Lung (tissue), 12 donors: ENCODE results near the gene DNLZ. TPM values are rescaled to one million over a fixed set of nuclear protein-coding genes. Genes with fewer than 3 reads are reported as not detected.

Source experiments
- ATAC-seq: fragments of 200-7000 bp; cut with Tn5 transposase; one replicate; pipeline ENCODE4 v1.9.1; 2020; ENCODE audit warnings: moderate number of reproducible peaks; ENCODE audit not compliant: insufficient read depth, low FRiP score
- DNase-seq, 3 donors: peaks; one replicate each; pipeline ENCODE4 v3.0.0-alpha.2; 2013 to 2017
- H3K27ac ChIP-seq, 2 donors: one replicate each; pipeline ENCODE4 v1.5.1; 2013; ENCODE audit warnings: mild to moderate bottlenecking in 2 of 2, moderate library complexity in 2 of 2, control low read depth in 1 of 2, inconsistent platforms in 1 of 2, low read depth in 1 of 2, low read length in 1 of 2
- H3K27me3 ChIP-seq, 3 donors: one replicate each; pipeline ENCODE4 v1.5.1; 2013; ENCODE audit warnings: low read length in 2 of 3; ENCODE audit not compliant: control insufficient read depth in 3 of 3, insufficient read depth in 3 of 3
- H3K36me3 ChIP-seq, 4 donors: one replicate each; pipeline ENCODE4 v1.5.1; 2013; ENCODE audit warnings: low read length in 4 of 4, mild to moderate bottlenecking in 1 of 4, moderate library complexity in 1 of 4; ENCODE audit not compliant: control insufficient read depth in 4 of 4, insufficient read depth in 4 of 4
- H3K4me1 ChIP-seq, 5 donors: one replicate each; pipeline ENCODE4 v1.5.1; 2013; ENCODE audit warnings: low read length in 5 of 5, mild to moderate bottlenecking in 2 of 5, moderate library complexity in 1 of 5; ENCODE audit not compliant: control insufficient read depth in 5 of 5, insufficient read depth in 5 of 5
- H3K4me3 ChIP-seq: one replicate; pipeline ENCODE4 v1.5.1; 2013; ENCODE audit warnings: mild to moderate bottlenecking, control low read depth, moderate library complexity
- H3K9ac ChIP-seq, 2 donors: one replicate each; pipeline ENCODE4 v1.5.1; 2013; ENCODE audit warnings: low read length in 2 of 2, control low read depth in 1 of 2; ENCODE audit not compliant: insufficient read depth in 1 of 2
- H3K9me3 ChIP-seq, 4 donors: one replicate each; pipeline ENCODE4 v1.5.1; 2013; ENCODE audit warnings: low read length in 3 of 4, mild to moderate bottlenecking in 1 of 4, moderate library complexity in 1 of 4; ENCODE audit not compliant: control insufficient read depth in 4 of 4, insufficient read depth in 3 of 4
- CTCF ChIP-seq: IDR thresholded peaks from 2 replicates; pipeline ENCODE4 v1.5.1; 2012; ENCODE audit warnings: mild to moderate bottlenecking; ENCODE audit errors: control extremely low read depth, extremely low read depth
- WGBS, 2 donors: extraction: QIAGEN DNeasy Blood & Tissue Kit; methylation state at CpG; one replicate each; pipeline ENCODE4 v1.1.7; 2013; 5-methylcytosine and 5-hydroxymethylcytosine counted together
- polyA plus RNA-seq, 2 donors: library from polyadenylated mRNA; stranded (reverse); fragments of 200-250 nt; gene quantifications; one replicate each; pipeline ENCODE4 v1.2.1, GENCODE V29; 2013
- total RNA-seq, 2 donors: library from RNA; depleted of rRNA in 1 of 2; stranded (reverse); fragments of >200 nt in 1 of 2; gene quantifications; one replicate each; pipeline ENCODE4 v1.2.1, GENCODE V29; 2014 to 2021
- donor health status: control.
- donor health status: control.
- donor health status: Bipolar disorder and iron deficiency.
- donor health status: healthy.
- donor health status: DM: yes; HTN: yes; CAD: no.

Gene DNLZ
- total and polyA plus RNA-seq, 4 donors, result 7.7 to 34.3 (median 16.8) TPM

- Histone ChIP-seq H3K4me1 (peaks cover 0 to 14% (median 10%) of the 10 kb centered on the region in 5 donors), H3K27ac (no peak overlapping the region), H3K9ac (no peak overlapping the region), H3K36me3 (no peaks in the 10 kb centered on the region), H3K4me3 (no peak overlapping the region), H3K27me3 (no peaks in the 10 kb centered on the region), H3K9me3 (no peaks in the 10 kb centered on the region)
- no peak for TF ChIP-seq CTCF
- 87 to 89% methylated on average over 44 to 45 of the region's 45 CpGs for WGBS, 2 donors
- ATAC-seq (no peak), DNase-seq (no peak)
Measured at GRCh38 chr9:136367296-136368145, 4.0 kb upstream of the DNLZ start.

GRCh38 chr9:136366826-136367225 lies 3.3 kb upstream of the DNLZ start:
- no peak for DNase-seq
- 91 to 94% methylated on average over 9 of the region's 9 CpGs for WGBS, 2 donors
- TF ChIP-seq CTCF, result no peak
- H3K36me3 ChIP-seq, result no peaks in the 10 kb centered on the region
- H3K9ac ChIP-seq, result no peak overlapping the region
- H3K9me3 ChIP-seq, result no peaks in the 10 kb centered on the region
- H3K27me3 ChIP-seq, result no peaks in the 10 kb centered on the region
- ATAC-seq, result no peak
- no peak overlapping the region for H3K4me3 ChIP-seq
- H3K4me1 ChIP-seq, result peaks cover 0 to 9% (median 4%) of the 10 kb centered on the region in 5 donors
- no peak overlapping the region for H3K27ac ChIP-seq

GRCh38 chr9:136365775-136366222 lies 2.3 kb upstream of the DNLZ start:
- Histone ChIP-seq H3K4me3 (no peak overlapping the region), H3K4me1 (peaks cover 0 to 18% (median 5%) of the 10 kb centered on the region in 5 donors), H3K9me3 (no peaks in the 10 kb centered on the region), H3K27ac (no peak overlapping the region), H3K27me3 (no peaks in the 10 kb centered on the region), H3K36me3 (peaks cover 0 to 4% (median 0%) of the 10 kb centered on the region in 4 donors), H3K9ac (no peak overlapping the region)
- ATAC-seq (no peak), DNase-seq (no peak)
- TF ChIP-seq CTCF, result no peak
- WGBS, 2 donors, result 36 to 55% methylated on average over 8 to 9 of the region's 9 CpGs
